Putamen (tissue), 1 donor: Measurements from ENCODE around the gene CDK5RAP2.

ENCODE experiments used
- DNase-seq: peaks from one replicate; pipeline ENCODE4 v3.0.0-alpha.2; 2016; ENCODE audit warnings: low spot score

CDK5RAP2 gene

DNA sequence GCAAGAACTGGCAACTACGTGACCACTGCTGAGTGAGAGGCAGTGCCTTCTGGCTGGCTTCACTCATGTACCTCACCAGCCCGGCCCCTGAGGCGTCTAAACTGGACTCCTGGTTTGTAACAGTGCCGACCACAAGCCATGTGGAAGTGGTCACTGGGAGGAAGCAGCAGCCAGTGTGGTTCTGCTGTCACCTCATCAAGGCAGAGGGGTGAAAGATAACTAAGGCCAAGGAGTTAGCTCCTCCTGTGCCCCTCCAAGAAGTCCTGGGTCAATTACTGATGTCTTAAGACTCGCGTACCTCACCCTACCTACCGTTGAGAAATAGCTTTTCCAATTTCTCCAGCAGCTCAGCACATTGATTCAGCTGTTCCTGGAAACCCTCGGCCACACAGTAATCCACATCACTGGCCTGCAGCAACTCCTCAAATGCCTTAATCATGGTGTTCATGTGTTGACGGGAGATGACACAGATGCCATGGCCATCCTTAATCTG is 142.9 kb downstream of the CDK5RAP2 start:
- DNase-seq = no peak

- no peak for DNase-seq
Observed at GRCh38 chr9:120436446-120436845, 143.5 kb downstream of the CDK5RAP2 start.

- no peak for DNase-seq
Observed at GRCh38 chr9:120435091-120435490, 144.9 kb downstream of the CDK5RAP2 start.

DNA sequence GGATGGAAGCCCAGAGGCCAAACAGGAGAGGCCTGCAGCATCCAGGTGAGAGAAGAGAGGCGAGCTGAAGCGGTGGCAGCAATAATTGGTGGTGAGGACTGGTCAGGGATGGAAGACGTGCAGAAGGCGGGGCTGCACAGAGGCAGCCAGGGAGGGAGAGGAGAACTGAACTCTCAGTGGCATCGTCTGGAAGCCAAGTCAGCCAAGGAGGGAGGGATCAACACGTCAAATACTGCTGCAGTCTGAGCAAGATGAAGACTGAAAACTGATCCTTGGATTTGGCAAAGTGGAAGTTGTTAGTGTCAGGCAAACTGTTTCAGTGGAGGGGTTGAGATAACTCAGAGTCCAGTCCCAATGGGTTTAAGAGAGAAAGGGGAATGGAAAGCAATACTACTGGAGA is 145.4 kb downstream of the CDK5RAP2 start:
- DNase-seq = no peak

- DNase-seq = no peak
Observed at GRCh38 chr9:120433701-120434100, 146.3 kb downstream of the CDK5RAP2 start.

- no peak for DNase-seq
Observed at GRCh38 chr9:120432600-120432999, 147.4 kb downstream of the CDK5RAP2 start.

DNA sequence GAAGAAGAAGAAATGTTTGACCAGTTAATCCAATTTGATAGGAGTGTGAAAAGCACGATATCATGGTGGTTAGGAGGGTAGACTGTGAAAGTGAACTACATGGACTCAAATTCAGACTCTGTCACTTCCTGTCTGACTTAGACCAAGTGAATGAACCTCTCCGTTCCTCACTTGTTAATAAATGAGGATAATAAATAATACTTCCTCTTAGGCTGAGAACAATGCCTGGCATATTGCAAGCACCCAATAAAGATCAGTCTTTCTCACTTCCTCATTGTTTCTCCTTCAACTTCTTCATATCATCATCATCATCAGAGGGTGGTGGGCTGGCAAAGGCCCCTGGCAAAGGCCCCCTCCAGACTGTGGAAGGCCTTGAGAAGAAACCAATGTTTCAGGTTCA is 148.7 kb downstream of the CDK5RAP2 start:
- no peak for DNase-seq

- no peak for DNase-seq
Observed at GRCh38 chr9:120424248-120424647, 155.7 kb downstream of the CDK5RAP2 start.

DNA sequence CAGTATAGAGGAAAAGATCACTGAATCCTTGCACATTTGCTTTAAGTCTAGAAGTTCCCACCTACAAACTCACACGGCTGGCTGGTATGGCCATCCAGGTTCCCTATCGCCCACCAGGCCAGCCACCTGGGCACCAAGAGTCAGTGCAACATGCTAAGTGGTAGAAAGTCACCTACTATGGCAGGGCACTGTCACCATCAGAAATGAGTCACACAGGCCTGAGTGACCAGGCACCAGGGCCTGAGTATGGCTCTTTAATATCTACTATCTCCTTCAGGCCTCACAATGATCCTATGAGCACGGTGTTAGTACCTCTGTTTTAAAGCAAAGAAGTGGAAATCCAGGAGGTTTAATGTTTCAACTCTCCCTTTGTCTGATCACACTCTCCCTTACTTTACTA is 156.2 kb downstream of the CDK5RAP2 start:
- no peak for DNase-seq

DNA sequence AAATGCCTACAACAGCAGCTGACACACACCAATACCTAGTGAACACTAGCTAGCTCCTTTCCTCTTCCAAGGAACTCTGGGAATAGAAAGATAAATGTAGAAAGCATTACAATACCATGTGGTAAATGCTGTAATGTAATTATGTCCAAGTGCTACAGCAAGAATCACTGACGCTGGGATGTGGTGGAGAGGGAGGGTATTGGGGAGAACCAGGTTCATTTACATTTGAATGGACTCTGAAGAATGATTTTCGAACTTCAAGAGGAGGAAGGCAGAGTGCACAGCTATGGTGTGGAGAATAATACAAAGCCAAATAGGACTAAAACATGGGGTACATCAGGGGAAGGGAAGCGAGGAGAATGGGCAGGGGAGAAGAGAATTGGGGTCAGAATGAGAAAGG is 158.0 kb downstream of the CDK5RAP2 start:
- no peak for DNase-seq

DNA sequence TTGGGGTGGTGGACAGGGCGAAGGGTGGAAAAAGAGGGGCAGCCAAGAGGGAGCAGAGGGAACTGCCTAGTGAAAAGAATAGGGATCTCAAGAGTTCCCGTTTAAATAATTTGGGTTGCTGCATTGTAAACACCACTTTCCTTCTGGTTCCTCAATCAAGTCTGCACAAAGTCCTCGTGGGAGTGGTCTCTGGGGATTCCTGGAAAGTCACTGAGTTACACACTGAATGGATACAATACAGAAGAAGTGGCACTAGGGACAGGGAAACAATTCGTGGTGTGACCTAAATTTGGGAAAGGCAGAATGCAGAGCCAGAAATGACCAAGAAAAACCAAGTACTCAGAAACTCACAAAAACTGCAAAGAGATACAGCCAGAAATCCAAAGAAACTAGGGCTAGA is 161.7 kb downstream of the CDK5RAP2 start:
- DNase-seq = no peak

DNA sequence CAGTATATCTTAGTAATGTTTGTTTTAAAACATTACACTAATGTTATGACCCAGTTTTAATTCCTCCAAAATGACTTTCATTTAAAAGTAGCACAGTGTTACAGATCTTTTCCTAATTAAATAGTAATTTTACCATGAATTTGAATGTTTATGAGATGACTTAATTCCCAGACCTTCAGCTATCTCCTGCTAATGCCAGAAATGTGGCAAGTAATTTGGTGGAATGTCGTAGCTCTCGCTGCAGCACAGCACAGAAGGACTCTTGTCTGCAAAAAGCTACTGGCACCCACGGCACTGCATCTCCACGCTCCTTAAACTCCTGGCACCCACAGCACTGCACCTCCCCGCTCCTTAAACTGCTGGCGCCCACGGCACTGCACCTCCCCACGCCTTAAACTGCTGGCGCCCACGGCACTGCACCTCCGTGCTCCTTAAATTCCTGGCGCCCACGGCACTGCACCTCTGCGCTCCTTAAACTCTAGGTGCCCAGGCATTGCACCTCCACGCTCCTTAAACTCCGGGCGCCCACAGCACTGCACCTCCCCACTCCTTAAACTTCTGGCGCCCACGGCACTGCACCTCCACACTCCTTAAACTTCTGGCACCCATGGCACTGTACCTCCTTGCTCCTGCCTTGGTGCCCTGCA is 163.1 kb downstream of the CDK5RAP2 start:
- DNase-seq = no peak

GRCh38 chr9:120413121-120414048 is 166.6 kb downstream of the CDK5RAP2 start:
- DNase-seq = no peak

DNA sequence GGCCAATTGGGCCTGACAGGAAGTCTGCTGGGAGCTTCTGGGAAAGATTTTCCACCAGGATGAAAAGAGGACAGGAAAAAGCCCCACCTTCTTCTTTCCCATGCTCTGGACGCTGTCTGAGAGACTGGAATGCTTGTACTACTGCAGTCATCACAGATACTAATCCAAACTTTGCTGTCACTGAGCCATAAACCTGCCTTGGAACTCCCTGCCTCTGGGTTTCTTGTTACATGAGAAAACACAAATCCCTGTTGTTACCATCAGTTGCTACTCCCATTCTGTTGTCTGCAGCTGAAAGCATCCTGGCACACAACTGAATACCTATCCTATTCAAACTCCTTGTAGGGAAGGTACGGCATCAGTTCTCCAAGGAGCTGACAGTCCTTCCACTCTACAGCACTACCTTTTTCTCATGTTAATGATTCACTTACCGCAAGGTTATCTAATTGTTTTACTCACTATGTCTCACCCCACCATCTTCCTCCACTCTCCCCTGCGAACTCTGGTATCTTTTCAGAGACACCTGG is 167.5 kb downstream of the CDK5RAP2 start:
- DNase-seq = no peak

- DNase-seq = no peak
Observed at GRCh38 chr9:120411862-120412424, 168.0 kb downstream of the CDK5RAP2 start.

DNA sequence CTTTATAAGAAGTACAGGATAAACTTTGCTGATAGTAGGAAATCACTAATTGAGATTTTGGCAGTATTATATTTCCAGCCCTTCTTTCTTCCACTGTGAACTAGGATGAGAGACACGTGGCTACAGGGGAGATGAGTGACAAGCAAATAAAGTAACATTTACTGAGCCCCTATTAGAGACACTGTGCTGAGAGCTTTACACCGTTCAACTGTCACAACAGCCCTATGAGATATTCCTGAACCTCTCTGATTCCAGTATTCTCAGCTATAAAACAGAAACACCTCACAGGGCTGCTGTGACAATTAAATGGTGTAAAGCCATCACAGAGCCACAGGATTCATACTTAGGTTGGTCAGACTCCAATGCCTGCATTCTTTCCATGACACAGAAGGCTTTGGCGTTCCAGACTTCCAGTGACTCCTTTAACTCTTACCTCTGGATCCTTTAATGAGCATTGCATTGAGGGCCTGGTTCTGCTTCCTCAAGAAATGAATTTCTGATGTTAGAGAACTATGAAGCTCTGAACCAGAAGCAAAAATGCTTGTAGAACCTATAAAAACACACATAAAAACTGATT is 169.0 kb downstream of the CDK5RAP2 start:
- DNase-seq = no peak

DNA sequence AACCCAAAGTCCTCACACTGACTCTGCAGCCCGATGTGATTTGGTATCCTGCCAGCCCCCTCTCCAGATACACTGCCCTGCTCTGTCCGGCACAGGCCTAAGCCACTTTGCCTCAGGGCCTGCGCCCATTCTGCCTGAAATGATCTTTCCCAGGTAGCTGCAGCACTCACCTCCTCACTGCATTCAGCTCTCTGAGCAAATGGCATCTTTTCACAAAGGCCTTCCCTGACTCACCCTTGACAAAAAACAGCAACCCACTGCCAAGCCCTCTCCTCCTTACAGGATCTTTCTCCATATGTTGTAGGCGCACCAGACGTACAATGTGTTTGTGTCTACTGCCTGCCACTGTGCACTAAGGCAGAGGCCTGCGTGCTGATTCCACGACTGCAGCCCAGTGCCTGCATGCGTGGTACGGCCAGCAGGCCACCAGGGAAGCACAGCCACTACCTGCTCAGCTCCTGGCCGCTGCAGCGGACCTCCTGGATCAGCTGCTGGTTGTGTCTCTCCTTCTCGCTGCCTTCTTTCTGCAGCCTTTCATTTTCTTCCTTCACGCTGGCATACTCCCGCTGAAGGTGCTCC is 171.2 kb downstream of the CDK5RAP2 start:
- no peak for DNase-seq

DNA sequence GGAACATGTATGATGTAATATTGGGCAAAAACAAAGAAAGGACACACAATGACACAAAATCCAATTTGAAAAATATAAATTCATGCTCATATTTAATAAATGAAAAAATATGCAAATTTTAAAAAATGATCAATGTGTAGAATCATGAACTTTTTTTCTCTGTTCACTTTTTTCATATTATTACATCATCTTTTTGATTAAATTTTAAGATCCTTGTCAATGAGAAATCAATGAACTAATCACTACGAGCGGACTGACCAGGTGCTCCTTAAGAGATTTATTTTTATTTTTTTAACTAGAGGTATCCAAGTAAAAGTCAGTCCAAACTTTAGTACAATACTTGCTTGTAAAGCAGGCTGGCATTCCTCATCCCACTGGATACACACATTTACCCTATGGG is 174.1 kb downstream of the CDK5RAP2 start:
- DNase-seq = no peak

DNA sequence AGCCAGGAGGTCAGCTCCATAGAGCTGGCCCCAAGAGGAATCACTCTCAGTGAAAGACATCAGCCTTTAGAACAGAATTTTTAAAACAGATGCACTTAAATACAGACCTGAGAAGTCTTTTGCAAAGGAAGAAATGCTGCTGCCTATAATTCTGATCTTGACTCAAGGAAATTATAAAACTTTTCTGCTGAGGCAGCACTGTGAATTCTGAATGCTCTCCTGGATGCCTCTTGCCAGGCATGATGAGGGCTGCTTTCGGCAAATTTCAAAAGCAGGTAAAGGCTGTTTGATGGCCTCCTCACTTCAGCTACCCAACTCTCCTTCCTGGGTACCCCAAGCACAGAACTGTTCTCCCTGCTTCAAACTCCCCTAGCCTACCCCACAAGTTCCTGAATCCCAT is 174.8 kb downstream of the CDK5RAP2 start:
- DNase-seq = no peak

- no peak for DNase-seq
Observed at GRCh38 chr9:120403543-120403856, 176.5 kb downstream of the CDK5RAP2 start.

DNA sequence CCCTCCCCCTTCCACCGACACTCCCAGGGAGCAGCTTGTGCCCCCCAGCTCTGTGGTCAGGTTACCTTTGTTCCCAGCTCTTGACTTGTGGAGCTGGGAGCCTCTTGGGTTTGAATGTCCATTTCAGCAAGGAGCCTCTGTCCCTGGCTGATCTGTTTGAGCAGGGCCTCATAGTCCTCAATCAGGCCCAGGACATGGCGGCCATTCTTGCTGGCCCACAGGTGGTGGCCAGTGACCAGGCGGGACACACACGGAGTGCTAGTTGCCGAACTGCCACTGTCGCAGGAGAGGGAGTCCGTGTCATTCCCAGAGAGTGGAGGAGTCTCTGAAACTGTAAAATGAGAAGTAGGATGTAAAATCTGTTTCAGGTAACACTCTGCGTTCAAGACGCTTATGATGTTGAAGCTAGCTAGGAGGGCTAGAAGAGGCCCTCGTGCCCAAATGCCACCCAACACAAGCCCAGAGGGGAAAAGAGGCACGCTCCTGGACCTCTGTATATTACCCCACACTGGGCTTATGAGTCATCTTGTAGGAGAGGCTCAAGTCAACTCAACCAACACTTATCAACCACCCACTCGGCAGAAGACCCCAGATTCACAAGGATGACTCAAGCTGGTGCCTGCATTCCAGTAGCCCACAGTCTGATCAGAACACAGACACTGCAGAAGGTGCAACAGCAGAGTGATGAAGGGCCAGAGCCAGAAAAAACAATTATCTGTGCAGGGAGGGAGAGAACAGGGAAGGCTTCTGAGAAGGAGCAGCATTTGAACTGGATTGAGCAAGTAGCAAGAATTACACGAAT is 177.0 kb downstream of the CDK5RAP2 start:
- DNase-seq = no peak
